H1 (cell line): ENCODE results near the gene SEH1L. TPM values are rescaled to one million over a fixed set of nuclear protein-coding genes. Genes with fewer than 3 reads are reported as not detected.

ENCODE experiments used
- CTCF ChIA-PET: fragments of 300-600 bp; sonication (Branson Sonifier 250); formaldehyde crosslinking; loops from one replicate; lab custom pipeline; 2021; ENCODE audit not compliant: partially characterized antibody; lab: Charles Lee
- POLR2A ChIA-PET: fragments of 300-600 bp; sonication (Branson Sonifier 250); formaldehyde crosslinking; loops from one replicate; lab custom pipeline; 2021; ENCODE audit warnings: inconsistent platforms; ENCODE audit not compliant: partially characterized antibody; lab: Charles Lee
- DNase-seq, 2 experiments: peaks; one replicate each; pipeline versions ENCODE4 v3.0.0 to v3.0.0-alpha.2; 2010 to 2022; ENCODE audit warnings: low spot score in 2 of 2, low read depth in 1 of 2, mixed read lengths in 1 of 2
- FAIRE-seq: peaks from 2 replicates; lab custom pipeline; 2011; peaks lifted over from hg19 to GRCh38; lab: Jason Lieb, UNC
- H2AFZ ChIP-seq: 2 replicates; pipeline ENCODE4 v1.8.1; 2012; ENCODE audit warnings: low read length, inconsistent platforms
- H2AK5ac ChIP-seq: 2 replicates; pipeline ENCODE4 v1.6.1; 2013; ENCODE audit warnings: low read depth, low read length
- H2BK120ac ChIP-seq: replicated peaks from 2 replicates; pipeline ENCODE3; 2013; ENCODE audit warnings: low read depth, low read length, inconsistent platforms
- H2BK12ac ChIP-seq: 2 replicates; pipeline ENCODE4 v1.6.1; 2013; ENCODE audit warnings: low read depth, low read length
- H2BK15ac ChIP-seq: 2 replicates; pipeline ENCODE4 v1.6.1; 2013; ENCODE audit warnings: low read length
- H2BK20ac ChIP-seq: 2 replicates; pipeline ENCODE4 v1.6.1; 2013; ENCODE audit warnings: low read length
- H2BK5ac ChIP-seq: 2 replicates; pipeline ENCODE4 v1.6.1; 2013; ENCODE audit warnings: low read depth, low read length
- H3K14ac ChIP-seq: 2 replicates; pipeline ENCODE4 v1.6.1; 2013; ENCODE audit warnings: inconsistent platforms; ENCODE audit not compliant: insufficient read length
- H3K18ac ChIP-seq: 2 replicates; pipeline ENCODE4 v1.6.1; 2013; ENCODE audit warnings: low read length; ENCODE audit errors: extremely low read depth
- H3K23ac ChIP-seq: 2 replicates; pipeline ENCODE4 v1.6.1; 2013; ENCODE audit warnings: inconsistent platforms; ENCODE audit not compliant: insufficient read length
- H3K23me2 ChIP-seq: 2 replicates; pipeline ENCODE4 v1.6.1; 2013; ENCODE audit warnings: low read depth, low read length
- H3K27ac ChIP-seq: 2 replicates; pipeline ENCODE4 v1.6.1; 2011; ENCODE audit warnings: low read depth, low read length, inconsistent platforms
- H3K27me3 ChIP-seq, 4 experiments: replicated peaks in 1 of 4; 1 replicate in 1 of 4; 2 replicates in 3 of 4; pipeline versions ENCODE4 v1.6.1 to v1.8.1; 2011 to 2013; ENCODE audit warnings: low read length in 3 of 4, mild to moderate bottlenecking in 3 of 4, inconsistent platforms in 2 of 4, mixed read lengths in 2 of 4, moderate library complexity in 1 of 4; ENCODE audit not compliant: control insufficient read depth in 3 of 4, insufficient read depth in 3 of 4; ENCODE audit errors: extremely low read depth in 1 of 4
- H3K36me3 ChIP-seq, 4 experiments: 2 replicates each; pipeline versions ENCODE4 v1.6.1 to v1.8.1; 2011 to 2013; ENCODE audit warnings: mild to moderate bottlenecking in 4 of 4, low read length in 3 of 4, moderate library complexity in 2 of 4, control low read depth in 1 of 4, inconsistent platforms in 1 of 4; ENCODE audit not compliant: insufficient read depth in 4 of 4, control insufficient read depth in 2 of 4
- H3K4ac ChIP-seq: replicated peaks from 2 replicates; pipeline ENCODE3; 2013; ENCODE audit warnings: low read length, low read depth, mixed read lengths, inconsistent platforms; ENCODE audit not compliant: insufficient read length
- H3K4me1 ChIP-seq, 4 experiments: replicated peaks in 1 of 4; 1 replicate in 1 of 4; 2 replicates in 3 of 4; pipeline versions ENCODE4 v1.6.1 to v1.8.1; 2011 to 2013; ENCODE audit warnings: low read length in 3 of 4, inconsistent platforms in 2 of 4, mixed read lengths in 1 of 4; ENCODE audit not compliant: insufficient read depth in 4 of 4, control insufficient read depth in 3 of 4
- H3K4me2 ChIP-seq, 2 experiments: 2 replicates each; pipeline versions ENCODE4 v1.6.1 to v1.8.1; 2011 to 2013; ENCODE audit warnings: low read depth in 2 of 2, low read length in 2 of 2, control low read depth in 1 of 2, inconsistent platforms in 1 of 2, mild to moderate bottlenecking in 1 of 2; ENCODE audit not compliant: insufficient read depth in 1 of 2
- H3K4me3 ChIP-seq, 4 experiments: fragments of 200-600, 300-600 bp in 1 of 4; sonication (generic), shearing (Covaris generic), sonication (Bioruptor Twin) in 1 of 4; 2 replicates each; pipeline versions ENCODE4 v1.5.1 to v1.8.1; 2011 to 2016; ENCODE audit warnings: low read length in 4 of 4, low read depth in 3 of 4, control low read depth in 2 of 4, inconsistent platforms in 2 of 4, mild to moderate bottlenecking in 2 of 4, mixed read lengths in 1 of 4, moderate library complexity in 1 of 4; ENCODE audit not compliant: insufficient read depth in 2 of 4; ENCODE audit errors: extremely low read depth in 1 of 4
- H3K56ac ChIP-seq: replicated peaks from 2 replicates; pipeline ENCODE3; 2013; ENCODE audit warnings: low read depth, mild to moderate bottlenecking, mixed read lengths, low read length, inconsistent platforms; ENCODE audit not compliant: insufficient read length
- H3K79me1 ChIP-seq: 2 replicates; pipeline ENCODE4 v1.6.1; 2013; ENCODE audit warnings: low read depth, low read length, control low read depth
- H3K79me2 ChIP-seq, 2 experiments: 2 replicates each; pipeline versions ENCODE4 v1.6.1 to v1.8.1; 2012 to 2013; ENCODE audit warnings: low read length in 2 of 2, mild to moderate bottlenecking in 2 of 2, inconsistent platforms in 1 of 2; ENCODE audit not compliant: insufficient read depth in 2 of 2, control insufficient read depth in 1 of 2
- H3K9ac ChIP-seq, 4 experiments: replicated peaks in 1 of 4; 1 replicate in 1 of 4; 2 replicates in 3 of 4; pipeline versions ENCODE4 v1.6.1 to v1.8.1; 2011 to 2013; ENCODE audit warnings: low read depth in 3 of 4, low read length in 3 of 4, control low read depth in 2 of 4, mild to moderate bottlenecking in 2 of 4, moderate library complexity in 2 of 4, inconsistent platforms in 1 of 4; ENCODE audit errors: extremely low read depth in 1 of 4
- H3K9me3 ChIP-seq, 2 experiments: 2 replicates each; pipeline versions ENCODE4 v1.6.1 to v1.8.1; 2012 to 2013; ENCODE audit warnings: mild to moderate bottlenecking in 2 of 2, moderate library complexity in 2 of 2, control low read depth in 1 of 2, inconsistent platforms in 1 of 2, low read depth in 1 of 2, low read length in 1 of 2, mixed read lengths in 1 of 2; ENCODE audit not compliant: insufficient read depth in 2 of 2
- H4K20me1 ChIP-seq, 2 experiments: replicated peaks in 1 of 2; 2 replicates each; pipeline versions ENCODE3 to v1.8.1; 2011 to 2013; ENCODE audit warnings: inconsistent platforms in 2 of 2, low read length in 2 of 2, mild to moderate bottlenecking in 1 of 2; ENCODE audit not compliant: insufficient read depth in 2 of 2, control insufficient read depth in 1 of 2
- H4K5ac ChIP-seq: 2 replicates; pipeline ENCODE4 v1.6.1; 2013; ENCODE audit warnings: low read length, low read depth, mixed read lengths, inconsistent platforms; ENCODE audit not compliant: insufficient read length
- H4K8ac ChIP-seq: 2 replicates; pipeline ENCODE4 v1.8.0; 2013; ENCODE audit warnings: mild to moderate bottlenecking, moderate library complexity, low read length, inconsistent platforms; ENCODE audit not compliant: insufficient read depth; ENCODE audit errors: extremely low read depth
- H4K91ac ChIP-seq: replicated peaks from 2 replicates; pipeline ENCODE3; 2013; ENCODE audit warnings: low read length, mixed read lengths, inconsistent platforms; ENCODE audit not compliant: insufficient read length
- BACH1 ChIP-seq: IDR thresholded peaks from 2 replicates; pipeline ENCODE4 v1.6.1; 2012; ENCODE audit warnings: low read length, improper control_type of control experiment
- KDM5A ChIP-seq: fragments of 200-600 bp; IDR thresholded peaks from 2 replicates; pipeline ENCODE4 v1.7.1; 2012; ENCODE audit warnings: mild to moderate bottlenecking, low read length, inconsistent platforms, mixed read lengths
- RBBP5 ChIP-seq: IDR thresholded peaks from 2 replicates; pipeline ENCODE4 v1.7.1; 2012; ENCODE audit warnings: low read depth, mild to moderate bottlenecking, inconsistent platforms, low read length, moderate library complexity, borderline replicate concordance
- TBP ChIP-seq: IDR thresholded peaks from 2 replicates; pipeline ENCODE4 v1.6.1; 2011; ENCODE audit warnings: low read depth, low read length, improper control_type of control experiment
- WGBS, 2 experiments: shearing (Covaris generic) in 1 of 2; methylation state at CpG; one replicate each; pipeline versions ENCODE4 v1.1.6 to v1.1.7; 2013 to 2015; ENCODE audit warnings: low lambda C conversion rate in 2 of 2, mixed read lengths in 2 of 2, inconsistent platforms in 1 of 2, low coverage in 1 of 2, missing lambda C conversion rate in 1 of 2; ENCODE audit not compliant: insufficient replicate concordance in 2 of 2, insufficient coverage in 1 of 2, insufficient read length in 1 of 2; ENCODE audit errors: extremely low coverage in 1 of 2, missing lambda C conversion rate in 1 of 2; 5-methylcytosine and 5-hydroxymethylcytosine counted together
- polyA plus RNA-seq, 7 experiments: library from polyadenylated mRNA; depleted of rRNA in 3 of 7; stranded (reverse) in 5 of 7; unstranded in 2 of 7; fragments of >200 nt in 5 of 7; fragments of 200-250 nt in 2 of 7; gene quantifications; 1 replicate in 5 of 7; 2 replicates in 1 of 7; 4 replicates in 1 of 7; pipeline versions ENCODE4 v1.2.1 to v1.2.3, GENCODE V29; 2011 to 2013; ENCODE audit warnings: missing spikeins in 2 of 7, mixed read lengths in 2 of 7
- total RNA-seq: library from RNA; stranded (reverse); fragmentation: NEBNext Ultra II Directional; extraction: Animal tissue kit (Norgen Biotek cat#: 25700); gene quantifications from 2 replicates; pipeline ENCODE4 v1.2.1, GENCODE V29; 2021

The SEH1L gene
- total and polyA plus RNA-seq, 2 of the 8 experiments (the other 6 are each of a cell fraction or from before 2014, with no cell fraction given) = 41.7 to 96.7 TPM

- H2AK5ac ChIP-seq = no peak overlapping the region
- CTCF ChIA-PET = no interaction called here
- peaks cover 4 to 49% (median 22%) of the 10 kb centered on the region in 4 experiments; a peak in 7 of 8 replicates for H3K36me3 ChIP-seq
- H4K20me1 ChIP-seq = no peaks in the 10 kb centered on the region
- WGBS, 2 experiments = 91 to 100% methylated on average over 1 to 2 of the region's 2 CpGs
- 0 out of 2 replicates have a peak, but pooled peaks cover 2% of the 10 kb centered on the region for H3K79me1 ChIP-seq
- no peak overlapping the region for H3K4me2 ChIP-seq
- H2BK120ac ChIP-seq = no peak overlapping the region
- H3K4me3 ChIP-seq = no peak overlapping the region
- H3K27me3 ChIP-seq = no peaks in the 10 kb centered on the region
- H4K91ac ChIP-seq = no peak overlapping the region
- H3K9me3 ChIP-seq = no peaks in the 10 kb centered on the region
- H2BK12ac ChIP-seq = no peak overlapping the region
- H4K8ac ChIP-seq = no peak overlapping the region
- no peak overlapping the region for H3K23ac ChIP-seq
- H3K9ac ChIP-seq = no peak overlapping the region
- FAIRE-seq = no peak
- no peak overlapping the region for H2BK15ac ChIP-seq
- H2BK5ac ChIP-seq = no peak overlapping the region
- no peak overlapping the region for H3K18ac ChIP-seq
- TF ChIP-seq KDM5A (no peak), BACH1 (no peak), RBBP5 (no peak), TBP (no peak)
- TF ChIP-seq, all 59 proteins: peak for 0
- no peak for DNase-seq
- Histone ChIP-seq H3K27ac (no peak overlapping the region), H2AFZ (no peak overlapping the region), H3K14ac (no peak overlapping the region), H3K4ac (no peak overlapping the region), H3K23me2 (no peaks in the 10 kb centered on the region), H4K5ac (no peak overlapping the region), H3K4me1 (no peaks in the 10 kb centered on the region), H3K79me2 (peaks cover 0 to 35% of the 10 kb centered on the region in 2 experiments; a peak in 2 of 4 replicates), H3K56ac (no peak overlapping the region), H2BK20ac (no peak overlapping the region)
- POLR2A ChIA-PET = interaction anchor here (0.7 kb wide), 1 partner anchor 26 kb away, joined by 3 read pairs; no protein-coding TSS in a partner anchor
These were observed 12.6 kb downstream of the SEH1L start for GRCh38 chr18:12960395-12960794.
